Activated CD4-positive, alpha-beta T cell treated with anti-CD3 and anti-CD28 coated beads, Interleukin-2, amount 10 ng/mL, durations not matched to agents 7 days and 5 days (primary cell): ENCODE results near the gene THBS1. TPM values are rescaled to one million over a fixed set of nuclear protein-coding genes. Genes with fewer than 3 reads are reported as not detected.

Source experiments
- CTCF ChIA-PET: fragments of 350-600 bp; sonication (Branson Sonifier 250); formaldehyde crosslinking; loops from one replicate; lab custom pipeline; 2021; ENCODE audit warnings: antibody characterized with exemption; lab: Charles Lee
- POLR2A ChIA-PET: fragments of 350-600 bp; sonication (Branson Sonifier 250); formaldehyde crosslinking; loops from one replicate; lab custom pipeline; 2021; ENCODE audit warnings: antibody characterized with exemption; lab: Charles Lee
- DNase-seq: peaks from one replicate; pipeline ENCODE4 v3.0.0-alpha.2; 2020
- H3K27ac Mint-ChIP-seq: one replicate; pipeline ENCODE4 v1.8.0; 2021; ENCODE audit warnings: mild to moderate bottlenecking, moderate library complexity, mixed read lengths
- H3K27me3 Mint-ChIP-seq: one replicate; pipeline ENCODE4 v1.8.0; 2021; ENCODE audit warnings: mixed read lengths
- H3K36me3 Mint-ChIP-seq: one replicate; pipeline ENCODE4 v1.8.0; 2021; ENCODE audit warnings: low read depth, mixed read lengths
- H3K4me1 Mint-ChIP-seq: one replicate; pipeline ENCODE4 v1.8.0; 2021; ENCODE audit warnings: mixed read lengths
- H3K4me3 Mint-ChIP-seq: one replicate; pipeline ENCODE4 v1.8.0; 2021; ENCODE audit warnings: mild to moderate bottlenecking, moderate library complexity, mixed read lengths
- H3K9me3 Mint-ChIP-seq: one replicate; pipeline ENCODE4 v1.8.0; 2021; ENCODE audit warnings: mixed read lengths
- total RNA-seq, 2 experiments: library from RNA; stranded (reverse); gene quantifications; one replicate each; pipeline ENCODE4 v1.2.3, GENCODE V29; 2021

The THBS1 gene
- total RNA-seq, 2 experiments from 2014 or later: 0.40 to 1.1 TPM

- H3K27me3 Mint-ChIP-seq: peaks cover 25% of the 10 kb centered on the region
- ChIA-PET POLR2A (no interaction called here), CTCF (interaction anchor here (1.0 to 1.3 kb wide), 2 partner anchors 163 to 189 kb away, joined by 3 read pairs; partner anchors contain the start of gene FSIP1)
- H3K27ac Mint-ChIP-seq: no peak overlapping the region
- no peaks in the 10 kb centered on the region for H3K4me1 Mint-ChIP-seq
- H3K4me3 Mint-ChIP-seq: no peak overlapping the region
- no peaks in the 10 kb centered on the region for H3K9me3 Mint-ChIP-seq
- H3K36me3 Mint-ChIP-seq: no peaks in the 10 kb centered on the region
- no peak for DNase-seq
Observed at GRCh38 chr15:39593656-39594445, 13.0 kb downstream of the THBS1 start.

- ChIA-PET CTCF (interaction anchor here (1.0 to 1.3 kb wide), 3 partner anchors 162 to 188 kb away, joined by 3 read pairs; partner anchors contain the start of gene FSIP1), POLR2A (no interaction called here)
- peaks cover 29% of the 10 kb centered on the region for H3K27me3 Mint-ChIP-seq
- no peak overlapping the region for H3K4me3 Mint-ChIP-seq
- H3K4me1 Mint-ChIP-seq: no peaks in the 10 kb centered on the region
- no peak for DNase-seq
- H3K9me3 Mint-ChIP-seq: no peaks in the 10 kb centered on the region
- no peak overlapping the region for H3K27ac Mint-ChIP-seq
- H3K36me3 Mint-ChIP-seq: no peaks in the 10 kb centered on the region
Observed at GRCh38 chr15:39594446-39595337, 13.8 kb downstream of the THBS1 start.

DNA sequence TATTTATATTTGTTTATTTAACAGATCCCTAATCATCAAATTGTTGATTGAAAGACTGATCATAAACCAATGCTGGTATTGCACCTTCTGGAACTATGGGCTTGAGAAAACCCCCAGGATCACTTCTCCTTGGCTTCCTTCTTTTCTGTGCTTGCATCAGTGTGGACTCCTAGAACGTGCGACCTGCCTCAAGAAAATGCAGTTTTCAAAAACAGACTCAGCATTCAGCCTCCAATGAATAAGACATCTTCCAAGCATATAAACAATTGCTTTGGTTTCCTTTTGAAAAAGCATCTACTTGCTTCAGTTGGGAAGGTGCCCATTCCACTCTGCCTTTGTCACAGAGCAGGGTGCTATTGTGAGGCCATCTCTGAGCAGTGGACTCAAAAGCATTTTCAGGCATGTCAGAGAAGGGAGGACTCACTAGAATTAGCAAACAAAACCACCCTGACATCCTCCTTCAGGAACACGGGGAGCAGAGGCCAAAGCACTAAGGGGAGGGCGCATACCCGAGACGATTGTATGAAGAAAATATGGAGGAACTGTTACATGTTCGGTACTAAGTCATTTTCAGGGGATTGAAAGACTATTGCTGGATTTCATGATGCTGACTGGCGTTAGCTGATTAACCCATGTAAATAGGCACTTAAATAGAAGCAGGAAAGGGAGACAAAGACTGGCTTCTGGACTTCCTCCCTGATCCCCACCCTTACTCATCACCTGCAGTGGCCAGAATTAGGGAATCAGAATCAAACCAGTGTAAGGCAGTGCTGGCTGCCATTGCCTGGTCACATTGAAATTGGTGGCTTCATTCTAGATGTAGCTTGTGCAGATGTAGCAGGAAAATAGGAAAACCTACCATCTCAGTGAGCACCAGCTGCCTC lies 14.7 kb downstream of the THBS1 start:
- H3K27ac Mint-ChIP-seq: no peak overlapping the region
- H3K27me3 Mint-ChIP-seq: peaks cover 30% of the 10 kb centered on the region
- no peak for DNase-seq
- H3K36me3 Mint-ChIP-seq: no peaks in the 10 kb centered on the region
- no peaks in the 10 kb centered on the region for H3K4me1 Mint-ChIP-seq
- ChIA-PET CTCF (interaction anchor here (1.2 kb wide), 1 partner anchor 162 kb away, joined by 3 read pairs; no protein-coding TSS in a partner anchor), POLR2A (no interaction called here)
- no peaks in the 10 kb centered on the region for H3K9me3 Mint-ChIP-seq
- no peak overlapping the region for H3K4me3 Mint-ChIP-seq

DNA sequence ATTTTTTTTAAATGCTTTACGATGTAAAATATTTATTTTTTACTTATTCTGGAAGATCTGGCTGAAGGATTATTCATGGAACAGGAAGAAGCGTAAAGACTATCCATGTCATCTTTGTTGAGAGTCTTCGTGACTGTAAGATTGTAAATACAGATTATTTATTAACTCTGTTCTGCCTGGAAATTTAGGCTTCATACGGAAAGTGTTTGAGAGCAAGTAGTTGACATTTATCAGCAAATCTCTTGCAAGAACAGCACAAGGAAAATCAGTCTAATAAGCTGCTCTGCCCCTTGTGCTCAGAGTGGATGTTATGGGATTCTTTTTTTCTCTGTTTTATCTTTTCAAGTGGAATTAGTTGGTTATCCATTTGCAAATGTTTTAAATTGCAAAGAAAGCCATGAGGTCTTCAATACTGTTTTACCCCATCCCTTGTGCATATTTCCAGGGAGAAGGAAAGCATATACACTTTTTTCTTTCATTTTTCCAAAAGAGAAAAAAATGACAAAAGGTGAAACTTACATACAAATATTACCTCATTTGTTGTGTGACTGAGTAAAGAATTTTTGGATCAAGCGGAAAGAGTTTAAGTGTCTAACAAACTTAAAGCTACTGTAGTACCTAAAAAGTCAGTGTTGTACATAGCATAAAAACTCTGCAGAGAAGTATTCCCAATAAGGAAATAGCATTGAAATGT lies 15.6 kb downstream of the THBS1 start:
- no peaks in the 10 kb centered on the region for H3K9me3 Mint-ChIP-seq
- DNase-seq: no peak
- no peak overlapping the region for H3K27ac Mint-ChIP-seq
- no peaks in the 10 kb centered on the region for H3K36me3 Mint-ChIP-seq
- H3K4me3 Mint-ChIP-seq: no peak overlapping the region
- POLR2A ChIA-PET: no interaction called here
- CTCF ChIA-PET: no interaction called here
- H3K4me1 Mint-ChIP-seq: no peaks in the 10 kb centered on the region
- peaks cover 27% of the 10 kb centered on the region for H3K27me3 Mint-ChIP-seq

- no peaks in the 10 kb centered on the region for H3K36me3 Mint-ChIP-seq
- H3K9me3 Mint-ChIP-seq: no peaks in the 10 kb centered on the region
- H3K4me3 Mint-ChIP-seq: no peak overlapping the region
- H3K4me1 Mint-ChIP-seq: no peaks in the 10 kb centered on the region
- no peak for DNase-seq
- no peak overlapping the region for H3K27ac Mint-ChIP-seq
- ChIA-PET CTCF (no interaction called here), POLR2A (no interaction called here)
- peaks cover 22% of the 10 kb centered on the region for H3K27me3 Mint-ChIP-seq
Observed at GRCh38 chr15:39597336-39597735, 16.5 kb downstream of the THBS1 start.

DNA sequence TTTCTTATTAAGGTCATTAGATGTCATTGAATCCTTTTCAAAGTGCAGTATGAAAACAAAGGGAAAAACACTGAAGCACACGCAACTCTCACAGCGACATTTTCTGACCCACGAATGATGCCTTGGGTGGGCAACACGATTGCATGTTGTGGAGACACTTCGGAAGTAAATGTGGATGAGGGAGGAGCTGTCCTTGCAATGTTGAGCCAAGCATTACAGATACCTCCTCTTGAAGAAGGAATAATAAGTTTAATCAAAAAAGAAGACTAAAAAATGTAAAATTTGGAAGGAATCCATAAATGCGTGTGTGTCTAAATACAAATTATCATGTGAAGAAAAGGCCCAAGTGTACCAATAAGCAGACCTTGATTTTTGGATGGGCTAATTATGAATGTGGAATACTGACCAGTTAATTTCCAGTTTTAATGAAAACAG lies 16.9 kb downstream of the THBS1 start:
- H3K36me3 Mint-ChIP-seq: no peaks in the 10 kb centered on the region
- H3K27me3 Mint-ChIP-seq: peaks cover 18% of the 10 kb centered on the region
- H3K4me3 Mint-ChIP-seq: no peak overlapping the region
- no peaks in the 10 kb centered on the region for H3K9me3 Mint-ChIP-seq
- H3K27ac Mint-ChIP-seq: no peak overlapping the region
- CTCF ChIA-PET: no interaction called here
- no peaks in the 10 kb centered on the region for H3K4me1 Mint-ChIP-seq
- DNase-seq: no peak
- POLR2A ChIA-PET: no interaction called here

- peaks cover 15% of the 10 kb centered on the region for H3K27me3 Mint-ChIP-seq
- no peaks in the 10 kb centered on the region for H3K36me3 Mint-ChIP-seq
- H3K27ac Mint-ChIP-seq: no peak overlapping the region
- POLR2A ChIA-PET: no interaction called here
- CTCF ChIA-PET: interaction anchor here (0.6 to 0.8 kb wide), 4 partner anchors 10 to 163 kb away, joined by 3 to 4 read pairs (median 4); no protein-coding TSS in a partner anchor
- H3K4me3 Mint-ChIP-seq: no peak overlapping the region
- no peaks in the 10 kb centered on the region for H3K4me1 Mint-ChIP-seq
- no peak for DNase-seq
- no peaks in the 10 kb centered on the region for H3K9me3 Mint-ChIP-seq
Observed at GRCh38 chr15:39598186-39598850, 17.4 kb downstream of the THBS1 start.

- no peak overlapping the region for H3K4me3 Mint-ChIP-seq
- ChIA-PET CTCF (interaction anchor here (0.7 to 1.8 kb wide), 3 partner anchors 9 to 19 kb away, joined by 3 to 5 read pairs (median 3); no protein-coding TSS in a partner anchor), POLR2A (no interaction called here)
- no peaks in the 10 kb centered on the region for H3K36me3 Mint-ChIP-seq
- H3K27ac Mint-ChIP-seq: no peak overlapping the region
- no peak for DNase-seq
- peaks cover 15% of the 10 kb centered on the region for H3K27me3 Mint-ChIP-seq
- no peaks in the 10 kb centered on the region for H3K4me1 Mint-ChIP-seq
- no peaks in the 10 kb centered on the region for H3K9me3 Mint-ChIP-seq
Observed at GRCh38 chr15:39598958-39599845, 18.3 kb downstream of the THBS1 start.

GRCh38 chr15:39599871-39600270 lies 19.0 kb downstream of the THBS1 start:
- ChIA-PET POLR2A (no interaction called here), CTCF (interaction anchor here (1.8 kb wide), 1 partner anchor 20 kb away, joined by 5 read pairs; no protein-coding TSS in a partner anchor)
- H3K36me3 Mint-ChIP-seq: no peaks in the 10 kb centered on the region
- no peak overlapping the region for H3K27ac Mint-ChIP-seq
- no peaks in the 10 kb centered on the region for H3K9me3 Mint-ChIP-seq
- H3K4me3 Mint-ChIP-seq: no peak overlapping the region
- DNase-seq: no peak
- peaks cover 15% of the 10 kb centered on the region for H3K27me3 Mint-ChIP-seq
- no peaks in the 10 kb centered on the region for H3K4me1 Mint-ChIP-seq

DNA sequence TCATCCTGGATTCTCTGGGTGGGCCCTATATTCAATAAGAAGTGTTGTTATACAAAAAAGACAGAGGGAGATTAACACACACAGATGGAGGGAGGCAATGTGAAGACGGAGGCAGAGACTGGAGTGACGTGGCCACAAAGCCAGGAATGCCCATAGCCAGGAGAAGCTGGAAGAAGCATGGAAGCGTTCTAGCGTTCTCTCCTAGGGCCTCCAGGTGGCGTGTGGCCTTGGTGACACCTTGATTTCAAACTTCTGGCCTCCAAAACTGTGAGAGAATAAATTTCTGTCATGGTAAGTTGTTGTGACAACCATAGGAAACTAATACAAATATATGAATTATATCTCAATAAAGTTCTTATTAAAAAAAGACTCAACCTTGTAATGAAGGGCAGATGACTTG lies 21.3 kb downstream of the THBS1 start:
- peaks cover under 1% of the 10 kb centered on the region for H3K36me3 Mint-ChIP-seq
- H3K4me3 Mint-ChIP-seq: no peak overlapping the region
- ChIA-PET POLR2A (no interaction called here), CTCF (no interaction called here)
- no peaks in the 10 kb centered on the region for H3K9me3 Mint-ChIP-seq
- DNase-seq: no peak
- peaks cover 15% of the 10 kb centered on the region for H3K27me3 Mint-ChIP-seq
- H3K27ac Mint-ChIP-seq: no peak overlapping the region
- H3K4me1 Mint-ChIP-seq: no peaks in the 10 kb centered on the region
